Rectal smooth muscle tissue (tissue), 1 donor: Measurements from ENCODE around the gene TXNRD2.

Experiments used
- H3K27ac ChIP-seq: one replicate; pipeline ENCODE4 v1.7.0; 2013; ENCODE audit warnings: low read depth, low read length, inconsistent platforms
- H3K27me3 ChIP-seq: one replicate; pipeline ENCODE4 v1.7.0; 2013; ENCODE audit warnings: low read length; ENCODE audit not compliant: control insufficient read depth, insufficient read depth
- H3K36me3 ChIP-seq: one replicate; pipeline ENCODE4 v1.7.0; 2013; ENCODE audit warnings: low read length; ENCODE audit not compliant: control insufficient read depth, insufficient read depth
- H3K4me1 ChIP-seq: one replicate; pipeline ENCODE4 v1.7.0; 2013; ENCODE audit warnings: low read length; ENCODE audit not compliant: control insufficient read depth, insufficient read depth
- H3K4me3 ChIP-seq: one replicate; pipeline ENCODE4 v1.7.0; 2013; ENCODE audit warnings: low read length
- H3K9ac ChIP-seq: one replicate; pipeline ENCODE4 v1.7.0; 2013; ENCODE audit warnings: low read length

TXNRD2 gene

DNA sequence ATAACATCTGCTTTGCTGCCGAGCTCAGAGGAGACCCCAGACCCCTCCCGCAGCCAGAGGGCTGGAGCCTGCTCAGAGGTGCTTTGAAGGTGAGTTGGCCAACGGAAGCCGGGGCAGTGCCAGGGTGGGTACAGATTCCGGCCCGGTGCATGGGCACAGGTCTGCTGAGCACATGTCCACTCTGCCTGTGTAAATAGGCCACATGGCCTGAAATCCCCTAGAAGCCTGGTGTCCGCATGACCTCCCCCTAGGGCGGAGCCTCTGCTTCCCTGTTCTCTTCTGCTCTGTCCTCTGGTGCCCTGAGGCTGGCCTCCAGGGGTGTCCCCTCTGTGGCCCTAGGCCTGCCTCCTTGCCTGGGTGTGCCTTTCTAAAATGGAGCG, 19.6 kb upstream of the TXNRD2 start:
- H3K36me3 ChIP-seq, result peaks cover 12% of the 10 kb centered on the region
- no peak overlapping the region for H3K27ac ChIP-seq
- H3K27me3 ChIP-seq, result no peaks in the 10 kb centered on the region
- no peak overlapping the region for H3K9ac ChIP-seq
- peaks cover 5% of the 10 kb centered on the region for H3K4me1 ChIP-seq
- H3K4me3 ChIP-seq, result no peak overlapping the region

DNA sequence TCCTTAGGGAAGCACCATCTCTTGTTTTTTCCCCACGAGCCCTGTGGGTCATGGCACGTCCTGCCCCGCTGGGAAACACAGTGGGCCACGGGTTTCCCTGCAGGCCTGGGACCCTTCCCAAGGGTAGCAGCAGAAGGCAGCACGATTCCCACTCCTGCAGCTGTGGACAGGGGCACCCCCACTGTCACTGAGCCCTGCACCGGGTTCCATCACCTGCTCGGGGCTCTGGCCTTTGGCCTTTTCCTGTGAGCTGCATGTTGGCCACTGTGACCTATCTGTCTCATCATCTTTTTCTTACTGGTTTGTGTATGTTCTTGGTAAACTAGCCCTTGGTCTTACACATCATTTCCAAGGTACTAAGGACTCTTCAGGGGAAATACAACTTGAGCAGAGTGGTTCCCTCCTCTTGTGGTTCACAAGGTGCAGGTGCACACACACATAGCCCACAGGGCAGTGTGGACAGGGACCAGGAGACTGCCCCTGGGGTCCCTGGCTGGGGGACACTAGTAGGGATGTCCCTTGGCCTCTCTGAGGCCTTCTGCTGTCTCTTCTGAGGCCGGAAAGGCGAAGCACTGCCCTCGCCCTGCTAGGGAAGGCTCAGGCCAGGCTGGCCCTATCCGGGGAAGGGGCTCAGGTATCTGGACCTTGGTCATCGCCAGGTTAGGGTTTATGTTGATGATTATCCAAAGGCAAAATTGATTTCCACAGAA, 19.0 kb upstream of the TXNRD2 start:
- peaks cover 5% of the 10 kb centered on the region for H3K4me1 ChIP-seq
- no peak overlapping the region for H3K27ac ChIP-seq
- H3K36me3 ChIP-seq, result peaks cover 12% of the 10 kb centered on the region
- no peak overlapping the region for H3K4me3 ChIP-seq
- H3K27me3 ChIP-seq, result no peaks in the 10 kb centered on the region
- H3K9ac ChIP-seq, result no peak overlapping the region

DNA sequence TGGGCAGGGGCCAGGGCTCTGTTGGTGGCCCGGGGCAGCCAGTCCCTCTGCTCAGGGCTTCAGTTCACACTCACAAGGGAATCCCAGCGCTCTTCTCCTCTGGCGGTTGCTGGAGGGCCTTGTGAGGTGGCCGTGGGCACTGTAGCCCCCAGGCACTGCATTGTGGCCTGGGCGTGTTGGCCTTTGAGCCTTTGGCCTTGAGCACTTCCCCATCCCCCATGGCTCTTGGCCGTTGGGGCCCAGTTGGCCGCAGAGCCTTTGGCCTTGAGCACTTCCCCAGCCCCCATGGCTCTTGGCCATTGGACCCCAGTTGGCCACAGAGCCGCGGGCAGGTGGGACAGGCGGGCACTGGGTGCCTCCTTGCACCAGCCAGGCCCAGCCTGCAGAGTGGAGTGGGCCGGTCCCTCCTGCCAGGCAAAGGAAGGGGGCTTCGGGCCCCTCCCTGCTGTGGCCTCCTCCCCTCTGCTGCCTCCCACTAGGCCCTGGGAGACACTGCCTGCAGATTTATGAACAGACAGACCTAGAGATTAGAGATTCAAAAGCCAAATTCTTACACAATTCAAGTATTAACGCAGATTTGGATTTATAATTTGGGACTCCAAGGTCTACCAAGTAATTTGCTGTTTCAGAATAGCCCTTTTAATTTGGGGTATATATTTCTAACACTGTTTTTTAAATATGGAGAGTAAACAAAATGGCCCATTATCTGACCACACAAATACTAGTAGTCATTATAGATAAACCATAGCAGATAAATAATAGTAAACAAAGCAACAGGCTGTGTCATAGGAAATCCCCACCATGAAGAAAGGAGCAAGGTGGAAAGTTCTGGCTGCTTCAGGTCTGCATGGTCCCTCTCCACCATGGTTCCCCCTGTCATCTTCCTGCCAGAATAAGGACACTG, 18.2 kb upstream of the TXNRD2 start:
- H3K4me1 ChIP-seq, result peaks cover 5% of the 10 kb centered on the region
- peaks cover 10% of the 10 kb centered on the region for H3K36me3 ChIP-seq
- no peak overlapping the region for H3K9ac ChIP-seq
- no peaks in the 10 kb centered on the region for H3K27me3 ChIP-seq
- H3K27ac ChIP-seq, result peak overlapping the region; percentile 38
- H3K4me3 ChIP-seq, result peak overlapping the region; percentile 40

DNA sequence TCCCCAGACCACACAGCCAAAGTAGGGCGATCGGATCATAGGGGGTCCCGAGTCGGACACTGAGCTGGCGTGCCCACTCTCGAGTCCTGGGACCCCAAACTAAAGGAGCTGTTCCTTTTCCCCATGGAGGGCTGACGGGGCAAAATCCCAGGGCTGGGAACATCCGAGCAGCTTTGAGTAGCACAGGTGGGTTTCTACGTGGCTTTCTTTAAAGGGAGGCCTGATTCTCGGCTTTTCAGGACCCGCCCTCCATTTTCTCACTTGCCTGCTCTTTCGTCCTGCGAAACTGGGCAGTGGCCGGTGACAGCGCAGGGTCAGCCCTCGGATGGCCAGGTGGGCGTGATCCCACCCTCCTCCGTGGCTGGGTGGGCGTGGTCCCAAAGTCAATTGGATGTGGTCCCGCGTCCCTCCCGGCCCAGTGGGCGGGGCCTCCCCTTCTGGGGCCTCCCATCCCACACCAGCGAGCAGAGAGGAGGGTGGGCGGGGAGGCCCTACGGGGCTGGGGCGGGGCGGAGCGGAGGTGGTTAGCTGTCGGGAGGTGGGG, 17.5 kb upstream of the TXNRD2 start:
- H3K27ac ChIP-seq, result peak overlapping the region; percentile 38
- peaks cover 5% of the 10 kb centered on the region for H3K4me1 ChIP-seq
- peaks cover 4% of the 10 kb centered on the region for H3K36me3 ChIP-seq
- H3K27me3 ChIP-seq, result no peaks in the 10 kb centered on the region
- H3K9ac ChIP-seq, result no peak overlapping the region
- H3K4me3 ChIP-seq, result peak overlapping the region; percentile 29

DNA sequence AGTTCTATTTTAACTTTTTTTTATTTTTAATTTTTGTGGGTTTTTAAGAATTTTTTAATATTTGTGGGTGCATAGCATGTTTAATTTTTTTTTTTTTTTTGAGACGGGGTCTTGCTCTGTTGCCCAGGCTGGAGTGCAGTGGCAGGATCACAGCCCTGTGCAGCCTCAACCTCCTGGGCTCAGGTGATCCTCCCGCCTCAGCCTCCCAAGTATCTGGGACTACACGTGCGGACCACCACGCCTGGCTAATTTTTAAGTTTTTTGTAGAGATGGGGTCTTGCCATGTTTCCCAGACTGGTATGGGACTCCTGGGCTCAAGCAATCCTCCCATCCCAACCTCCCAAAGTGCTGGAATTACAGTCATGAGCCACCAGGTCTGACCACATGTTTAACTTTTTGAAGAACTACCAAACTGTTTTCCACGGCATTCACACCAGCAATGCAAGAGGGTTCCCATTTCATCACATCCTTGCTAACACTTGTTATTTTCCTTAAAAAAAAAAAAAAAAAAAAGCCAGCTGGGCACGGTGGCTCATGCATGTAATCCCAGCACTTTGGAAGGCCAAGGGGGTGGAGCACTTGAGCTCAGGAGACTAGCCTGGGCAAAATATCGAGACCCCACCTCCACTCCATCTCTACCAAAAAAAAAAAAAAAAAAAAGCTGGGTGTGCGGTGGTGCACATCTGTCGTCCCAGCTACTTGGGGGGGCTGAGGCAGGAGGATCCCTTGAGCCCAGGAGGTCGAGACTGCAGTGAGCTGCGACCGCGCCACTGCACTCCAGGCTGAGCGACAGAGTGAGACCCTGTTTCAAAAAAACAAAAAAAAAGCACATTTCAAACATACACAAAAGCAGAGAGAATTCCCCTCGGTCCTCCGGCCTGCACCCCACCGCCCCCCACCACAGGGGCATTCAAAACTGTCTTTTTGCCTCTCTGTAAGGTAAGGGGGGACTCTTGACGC, 16.7 kb upstream of the TXNRD2 start:
- H3K9ac ChIP-seq, result no peak overlapping the region
- peak overlapping the region; percentile 38 for H3K27ac ChIP-seq
- H3K4me3 ChIP-seq, result peak overlapping the region; percentile 29

DNA sequence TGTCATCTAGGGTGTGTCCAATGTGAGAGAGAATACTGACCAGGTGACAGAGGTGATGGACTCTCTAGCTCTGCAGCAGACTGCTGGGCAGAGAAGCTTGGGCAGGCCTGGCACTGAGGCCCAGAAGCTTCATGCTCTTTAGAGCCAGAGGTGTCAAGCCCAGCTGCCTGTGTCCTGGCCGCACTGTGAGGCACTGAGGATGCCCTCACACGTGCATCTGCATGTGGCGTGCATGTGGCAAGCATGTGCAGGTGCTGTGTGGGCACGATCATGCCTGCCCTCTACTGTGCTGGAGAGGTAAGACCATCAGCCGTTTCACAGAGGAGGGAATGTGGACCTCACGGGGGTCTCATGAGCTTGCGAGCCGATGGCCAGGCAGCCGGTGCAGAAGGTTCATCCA, 15.8 kb upstream of the TXNRD2 start:
- Histone ChIP-seq H3K36me3 (no peaks in the 10 kb centered on the region), H3K27me3 (no peaks in the 10 kb centered on the region), H3K4me1 (peaks cover 13% of the 10 kb centered on the region), H3K4me3 (no peak overlapping the region), H3K27ac (no peak overlapping the region), H3K9ac (no peak overlapping the region)

More for the DNA sequence above, 16.7 kb upstream of the TXNRD2 start:
- Histone ChIP-seq H3K36me3 (no peaks in the 10 kb centered on the region), H3K27me3 (no peaks in the 10 kb centered on the region), H3K4me1 (peaks cover 8% of the 10 kb centered on the region)

DNA sequence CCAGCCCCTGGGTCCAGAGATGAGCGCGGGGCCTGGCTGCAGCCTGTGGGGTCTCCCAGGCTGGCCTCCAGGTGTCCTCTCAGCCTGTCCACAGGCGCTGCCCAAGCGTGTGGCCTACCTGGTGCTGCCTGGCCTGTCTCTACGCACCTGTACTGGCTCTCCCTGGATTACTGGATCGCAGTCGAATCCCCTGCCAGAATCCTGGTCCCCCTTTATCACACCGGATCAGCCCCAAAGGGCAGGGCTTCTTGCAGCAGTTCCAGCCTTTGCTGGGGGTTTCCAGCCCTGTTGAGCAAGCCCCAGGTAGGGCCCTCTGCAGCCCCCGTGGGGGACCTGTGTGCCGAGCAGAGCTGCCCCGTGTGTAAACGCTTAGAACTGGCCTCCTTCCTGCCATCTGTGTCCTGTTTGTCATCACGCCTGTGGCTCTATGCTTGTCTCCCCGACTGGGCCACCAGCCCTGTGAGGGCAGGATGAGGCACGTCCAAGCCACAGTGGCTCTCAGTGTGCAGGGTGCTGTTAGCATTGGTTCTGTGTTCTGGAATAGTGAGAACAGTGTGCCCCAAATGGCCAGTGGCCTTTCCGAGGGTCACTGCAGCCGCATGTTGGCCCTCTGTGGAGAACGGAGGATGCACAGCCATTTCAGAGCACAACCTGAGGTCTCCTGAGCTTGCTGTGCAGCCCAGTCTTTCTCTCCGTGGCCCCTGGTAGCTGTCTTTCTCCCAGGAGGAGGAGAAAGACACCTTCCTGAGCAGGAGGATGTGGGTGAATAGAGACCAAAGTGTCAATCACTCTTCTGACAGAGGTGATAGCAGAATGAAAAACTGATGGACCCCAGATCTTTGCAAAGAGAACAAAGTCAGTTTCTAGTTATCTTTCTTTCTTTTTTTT, 13.9 kb upstream of the TXNRD2 start:
- H3K36me3 ChIP-seq, result peaks cover 5% of the 10 kb centered on the region
- no peak overlapping the region for H3K27ac ChIP-seq
- H3K4me3 ChIP-seq, result no peak overlapping the region
- H3K4me1 ChIP-seq, result peaks cover 13% of the 10 kb centered on the region
- no peak overlapping the region for H3K9ac ChIP-seq
- no peaks in the 10 kb centered on the region for H3K27me3 ChIP-seq

DNA sequence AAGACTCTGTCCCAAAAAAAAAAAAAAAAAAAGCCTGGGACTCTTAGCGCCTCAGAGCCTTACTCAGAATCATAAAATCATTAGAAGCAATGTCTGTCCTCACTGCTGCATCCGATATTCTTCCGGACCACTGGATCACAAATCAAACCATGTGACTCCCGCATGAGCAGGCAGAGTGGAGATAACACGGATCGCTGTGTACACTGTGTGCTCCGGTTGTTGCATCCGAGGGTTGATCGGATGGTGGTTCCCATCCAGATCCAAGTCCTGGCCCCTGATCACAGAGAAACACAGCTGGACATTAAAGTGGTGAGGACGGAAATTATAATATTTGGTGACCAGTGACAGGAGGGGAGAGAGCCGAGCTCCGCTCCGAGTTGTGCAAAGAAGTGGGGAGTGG, 9.7 kb upstream of the TXNRD2 start:
- H3K4me1 ChIP-seq, result peaks cover 15% of the 10 kb centered on the region
- H3K4me3 ChIP-seq, result no peak overlapping the region
- H3K27ac ChIP-seq, result no peak overlapping the region
- H3K27me3 ChIP-seq, result no peaks in the 10 kb centered on the region
- H3K9ac ChIP-seq, result no peak overlapping the region
- peaks cover 5% of the 10 kb centered on the region for H3K36me3 ChIP-seq

DNA sequence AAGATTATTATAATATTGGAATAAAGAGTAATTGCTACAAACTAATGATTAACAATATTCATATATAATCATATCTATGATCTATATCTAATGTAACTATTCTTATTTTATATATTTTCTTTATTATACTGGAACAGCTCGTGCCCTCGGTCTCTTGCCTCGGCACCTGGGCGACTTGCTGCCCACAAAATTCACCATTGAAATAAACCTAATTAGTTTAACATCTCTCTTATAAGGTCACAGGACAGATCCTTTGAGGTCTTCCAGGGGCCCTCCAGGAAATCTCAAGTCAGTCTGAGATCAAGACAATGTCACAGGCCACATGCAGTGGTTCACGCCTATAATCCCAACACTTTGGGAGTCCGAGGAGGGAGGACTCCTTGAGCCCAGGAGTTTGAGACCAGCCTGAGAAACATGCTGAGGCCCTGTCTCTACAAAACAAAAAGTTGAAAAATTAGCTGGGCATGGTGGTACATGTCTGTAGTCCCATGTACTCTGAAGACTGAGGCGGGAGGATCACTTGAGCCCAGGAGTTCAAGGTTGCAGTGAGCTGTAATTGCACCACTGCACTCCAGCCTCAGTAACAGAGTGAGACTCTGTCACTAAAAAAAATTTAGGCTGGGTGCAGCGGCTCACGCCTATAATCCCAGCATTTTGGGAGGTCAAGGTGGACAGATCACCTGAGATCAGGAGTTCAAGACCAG, 6.6 kb upstream of the TXNRD2 start:
- peaks cover 19% of the 10 kb centered on the region for H3K4me1 ChIP-seq
- H3K4me3 ChIP-seq, result no peak overlapping the region
- H3K36me3 ChIP-seq, result peaks cover 5% of the 10 kb centered on the region
- no peak overlapping the region for H3K9ac ChIP-seq
- H3K27ac ChIP-seq, result peak overlapping the region; percentile 24
- H3K27me3 ChIP-seq, result no peaks in the 10 kb centered on the region

DNA sequence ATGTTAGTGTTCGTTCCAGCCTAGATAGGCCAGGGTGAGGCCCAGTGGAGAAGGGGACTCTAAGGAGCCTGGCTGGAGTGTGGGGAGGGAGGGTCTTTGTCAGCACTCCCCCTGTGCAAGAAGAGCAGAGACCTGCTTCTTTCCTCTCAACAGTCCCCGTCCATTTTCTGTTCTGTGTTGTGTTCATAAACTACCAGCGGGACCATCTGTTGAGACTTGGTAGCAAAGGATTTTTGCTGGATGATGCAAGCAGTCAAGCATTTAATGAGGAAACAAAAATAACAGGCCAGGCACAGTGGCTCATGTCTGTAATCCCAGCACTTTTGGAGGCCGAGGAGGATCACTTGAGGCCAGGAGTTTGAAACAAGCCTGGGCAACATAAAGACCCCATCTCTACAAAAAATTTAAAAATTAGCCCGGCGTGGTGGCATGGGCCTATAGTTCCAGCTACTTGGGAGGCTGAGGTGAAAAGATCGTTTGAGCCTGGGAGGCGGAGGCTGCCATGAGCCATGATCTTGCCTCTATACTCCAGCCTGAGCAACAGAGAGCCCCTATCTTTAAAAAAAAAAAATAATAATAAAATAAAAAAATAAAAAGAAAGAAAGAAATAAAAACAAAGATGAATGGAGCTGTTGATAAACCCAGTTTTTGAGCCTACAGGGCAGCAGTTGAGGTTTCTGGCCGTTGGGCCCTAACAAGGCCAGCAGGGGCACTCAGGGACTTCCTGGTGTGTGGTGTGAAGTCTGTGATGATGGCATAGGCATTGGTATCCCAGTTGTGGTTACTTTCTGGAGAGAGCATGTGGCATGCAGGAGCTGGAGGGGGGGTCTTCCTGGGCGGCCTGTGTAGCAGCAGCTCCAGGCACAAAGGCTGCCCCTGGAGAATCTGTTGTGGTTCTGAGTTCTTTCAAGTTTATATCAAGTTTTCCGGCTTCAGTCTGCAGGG, 1.7 kb upstream of the TXNRD2 start:
- Histone ChIP-seq H3K27me3 (no peaks in the 10 kb centered on the region), H3K9ac (peak overlapping the region; percentile 7), H3K4me1 (peaks cover 26% of the 10 kb centered on the region), H3K4me3 (peak overlapping the region; percentile 73), H3K27ac (peak overlapping the region; percentile 95), H3K36me3 (no peaks in the 10 kb centered on the region)
